ENCODE measurements around the gene TTC34.

Gene TTC34

DNA sequence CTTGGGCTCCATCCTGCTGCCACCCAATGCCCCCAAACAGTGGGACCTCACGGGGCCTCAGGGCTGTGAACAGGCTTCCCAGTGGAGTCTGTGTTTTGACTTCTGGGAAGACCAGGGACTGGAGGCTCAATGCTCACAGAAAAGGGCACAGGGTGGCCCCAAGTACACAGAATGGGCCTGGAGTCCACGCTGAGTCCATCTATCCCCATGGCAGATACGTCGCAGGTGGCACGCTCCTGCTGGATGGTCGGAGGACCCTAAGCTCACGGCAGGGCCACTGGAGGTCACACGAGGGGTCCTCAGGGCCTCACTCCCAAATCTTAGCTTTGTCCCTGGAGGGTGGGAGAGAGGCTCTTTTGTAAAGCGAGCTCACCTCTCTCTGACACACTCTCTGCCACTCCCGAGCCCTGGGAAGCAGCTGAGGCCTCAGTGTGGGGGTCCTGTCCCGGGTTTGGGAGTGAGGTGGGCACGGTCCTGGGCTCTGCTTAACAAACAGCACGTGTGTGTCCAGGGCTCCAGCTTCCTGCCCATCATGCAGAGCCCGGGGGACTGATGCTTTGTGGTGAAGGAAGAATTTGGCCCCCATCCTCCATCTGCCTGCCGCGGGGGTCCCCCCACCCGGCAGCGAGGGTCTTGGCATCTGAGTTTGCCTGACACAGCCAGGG lies 27.2 kb upstream of the TTC34 start:
- no peak for DNase-seq (ENCODE audit: low read depth)

DNA sequence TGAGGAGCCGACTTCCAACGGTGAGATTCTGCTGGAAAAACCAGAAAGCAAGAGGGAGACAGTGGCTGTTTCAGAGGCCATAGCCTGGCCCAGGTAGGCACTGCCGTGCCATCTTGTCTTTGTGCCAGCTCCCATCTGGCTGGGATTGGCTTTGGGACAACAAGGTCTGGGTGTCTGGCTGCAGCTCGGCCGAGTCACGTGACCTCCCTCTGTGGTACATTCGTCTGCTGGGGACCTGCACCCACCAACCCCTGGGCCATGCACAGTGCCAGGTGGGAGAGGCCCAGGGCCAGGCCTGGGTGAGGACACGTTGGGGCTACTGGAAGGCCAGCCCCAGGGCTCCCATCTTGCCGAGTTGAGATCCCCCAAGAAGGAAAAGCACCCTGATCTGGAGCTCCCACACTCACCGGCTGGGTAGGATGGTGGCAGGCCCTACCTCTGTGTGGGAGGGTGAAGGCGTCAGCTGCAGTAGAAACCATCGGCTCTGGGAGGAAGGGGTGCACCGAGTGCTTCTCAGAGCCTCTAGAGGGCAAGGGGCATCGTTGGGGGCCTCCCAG lies 25.3 kb upstream of the TTC34 start:
- no peak for DNase-seq (ENCODE audit: low read depth)

DNA sequence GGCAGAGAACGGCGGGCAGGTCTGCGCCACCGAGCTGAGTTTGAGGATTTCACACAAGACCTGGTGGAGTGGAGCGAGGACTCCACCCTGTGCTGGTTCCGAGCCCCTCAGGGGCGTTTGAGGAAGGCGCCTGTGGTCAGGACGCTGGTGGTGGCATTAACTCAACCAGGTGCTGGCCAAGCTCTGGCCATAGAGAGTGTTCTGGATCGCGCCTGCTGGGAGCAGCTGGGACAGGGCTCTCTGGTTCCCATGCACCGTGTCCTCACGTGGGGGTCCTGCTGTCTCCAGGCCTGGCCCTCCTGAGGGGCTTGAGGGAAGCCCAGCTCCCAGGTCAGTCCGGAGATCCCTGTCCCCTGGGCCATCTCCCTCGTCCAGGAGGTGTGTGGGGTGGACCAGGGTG lies 24.8 kb upstream of the TTC34 start:
- DNase-seq (ENCODE audit: low read depth), result no peak

DNA sequence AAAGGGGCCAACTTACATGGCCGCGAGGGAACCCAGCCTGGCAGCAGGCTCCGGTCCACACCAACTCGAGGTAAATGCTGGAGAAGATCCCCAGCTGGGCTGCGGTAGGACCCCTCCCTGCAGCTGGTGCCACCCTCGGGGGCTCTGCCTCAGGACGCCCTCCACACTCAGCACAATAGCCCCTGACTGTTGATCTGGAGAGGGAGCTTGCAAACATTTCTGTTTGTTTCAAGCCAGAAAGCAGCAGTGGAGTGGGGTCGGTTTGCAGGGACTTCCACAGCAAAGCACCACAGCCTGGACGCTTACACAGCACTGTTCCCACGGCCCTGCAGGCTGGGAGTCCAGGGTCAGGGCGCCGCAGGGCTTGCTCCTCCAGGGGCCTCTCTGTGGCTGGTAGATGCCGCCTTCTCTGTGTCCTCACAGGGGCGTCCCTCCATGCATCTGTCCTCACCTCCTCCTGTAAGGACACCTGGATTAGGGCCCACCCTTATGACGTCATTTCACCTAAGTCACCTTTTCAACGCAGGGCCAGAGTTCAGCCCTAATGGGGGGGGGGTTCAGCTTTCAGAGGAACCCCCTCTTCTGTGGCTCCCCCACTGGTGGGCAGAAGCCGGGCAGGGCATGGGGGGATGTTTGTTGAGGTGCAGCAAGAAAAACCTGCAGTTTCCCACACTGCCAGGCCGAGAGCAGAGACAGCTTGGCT lies 24.1 kb upstream of the TTC34 start:
- no peak for DNase-seq (ENCODE audit: low read depth)

DNA sequence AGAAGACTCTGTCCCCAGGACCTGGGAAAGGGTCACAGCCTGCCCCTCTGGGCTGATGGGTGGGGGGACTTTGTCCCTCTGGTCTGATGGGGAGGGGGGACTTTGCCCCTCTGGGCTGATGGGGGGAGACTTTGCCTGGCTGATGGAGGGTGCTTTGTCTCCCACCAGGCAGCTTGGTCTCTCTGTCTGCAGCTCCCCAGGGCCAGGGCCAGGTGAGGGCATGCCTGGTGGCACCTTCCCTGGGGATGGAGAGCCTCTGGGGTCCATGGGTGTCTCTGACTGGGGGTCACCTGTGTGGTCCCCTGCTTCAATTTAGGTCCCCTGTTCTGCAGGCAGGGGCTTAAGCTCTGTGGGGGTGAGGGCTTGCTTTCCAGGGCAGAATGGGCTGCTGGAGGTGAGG lies 23.5 kb upstream of the TTC34 start:
- DNase-seq (ENCODE audit: low read depth), result no peak

DNA sequence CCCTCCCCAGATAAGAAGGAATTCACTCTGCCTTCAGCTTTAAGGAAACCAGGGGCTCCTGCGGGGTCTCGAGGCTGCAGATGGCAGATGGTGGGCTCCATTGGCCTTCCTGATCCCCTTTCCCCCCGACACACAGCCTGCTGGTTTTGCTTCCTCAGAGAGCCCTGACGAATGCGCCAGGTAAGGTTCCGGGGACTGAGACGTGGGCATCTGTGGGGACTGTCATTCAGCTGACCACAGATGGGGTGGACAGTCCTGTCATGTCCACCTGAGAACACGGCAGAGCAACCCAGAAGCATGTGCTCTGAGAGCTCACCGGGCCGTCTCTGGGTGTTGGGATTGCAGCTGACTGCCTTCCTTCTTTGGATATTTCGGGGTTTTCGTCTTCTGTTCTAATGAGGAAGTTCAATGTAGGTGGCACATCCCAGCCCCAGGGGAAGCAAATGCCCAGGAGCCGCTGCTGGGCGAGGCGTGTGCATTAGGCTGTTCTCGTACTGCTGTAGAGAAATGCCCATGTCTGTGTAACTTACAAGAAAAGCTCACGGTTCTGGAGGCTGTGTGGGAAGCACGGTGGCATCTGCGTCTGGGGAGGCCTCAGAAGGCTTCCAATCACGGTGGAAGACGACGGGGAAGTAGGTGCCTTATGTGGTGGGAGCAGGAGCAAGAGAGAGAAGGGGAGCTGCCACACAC lies 22.6 kb upstream of the TTC34 start:
- DNase-seq (ENCODE audit: low read depth), result no peak

DNA sequence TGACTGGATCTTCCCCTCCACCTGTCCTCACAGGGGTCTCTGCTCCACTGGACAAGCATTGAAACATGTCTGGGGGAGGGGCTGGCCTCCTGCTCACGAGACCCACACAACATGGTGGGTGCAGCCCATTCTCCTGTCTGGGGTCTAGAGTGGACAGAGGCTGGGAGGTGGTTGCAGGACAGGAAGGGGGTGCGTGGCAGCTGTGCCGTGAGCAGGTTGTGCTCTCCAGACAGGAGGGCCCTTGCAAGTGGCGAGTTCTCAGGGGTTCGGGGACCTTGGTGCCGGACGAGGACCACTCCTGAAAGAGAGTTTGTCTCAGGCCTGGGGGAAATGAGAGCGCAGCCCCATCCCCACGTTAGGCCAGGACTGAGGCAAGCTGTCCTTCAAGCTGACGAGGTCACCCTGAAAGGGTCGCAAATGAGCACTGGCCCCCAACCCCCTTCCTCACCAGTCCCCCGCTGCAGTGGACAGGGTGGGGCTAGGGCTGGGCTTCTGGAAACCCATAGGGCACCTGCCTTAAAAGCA lies 21.2 kb upstream of the TTC34 start:
- no peak for DNase-seq (ENCODE audit: low read depth)

DNA sequence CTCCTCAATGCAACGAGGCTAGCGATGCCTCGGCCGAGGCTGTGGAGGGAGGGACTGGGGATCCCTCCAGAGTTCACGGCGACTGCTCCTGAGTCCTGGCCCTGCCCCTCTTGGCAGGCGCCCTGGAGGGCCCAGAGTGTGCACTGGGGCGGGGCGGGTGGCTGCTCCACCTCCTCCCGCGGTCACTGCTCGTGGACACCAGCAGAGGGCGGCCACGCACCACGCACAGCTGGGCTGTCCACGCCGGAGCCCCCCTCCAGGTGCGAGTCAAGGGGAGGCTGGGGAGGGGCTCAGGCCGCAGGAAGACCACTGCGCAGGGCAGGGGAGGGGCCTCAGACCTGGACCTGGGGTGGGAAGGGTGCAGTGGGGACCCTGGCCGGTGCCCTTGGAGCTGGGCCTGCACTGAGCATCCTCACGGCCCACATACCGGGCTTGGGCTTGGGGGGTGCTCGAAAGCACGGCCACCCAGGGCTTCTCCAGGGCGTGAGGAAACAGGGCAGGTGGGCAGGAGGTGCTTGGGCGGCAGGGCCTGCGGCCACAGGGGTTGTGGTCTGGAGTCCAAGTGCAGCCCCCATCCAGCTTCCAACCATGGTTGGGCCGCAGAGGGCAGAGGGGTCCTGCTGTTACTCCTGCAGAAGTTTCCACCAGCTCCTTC lies 20.6 kb upstream of the TTC34 start:
- DNase-seq (ENCODE audit: low read depth), result no peak

DNA sequence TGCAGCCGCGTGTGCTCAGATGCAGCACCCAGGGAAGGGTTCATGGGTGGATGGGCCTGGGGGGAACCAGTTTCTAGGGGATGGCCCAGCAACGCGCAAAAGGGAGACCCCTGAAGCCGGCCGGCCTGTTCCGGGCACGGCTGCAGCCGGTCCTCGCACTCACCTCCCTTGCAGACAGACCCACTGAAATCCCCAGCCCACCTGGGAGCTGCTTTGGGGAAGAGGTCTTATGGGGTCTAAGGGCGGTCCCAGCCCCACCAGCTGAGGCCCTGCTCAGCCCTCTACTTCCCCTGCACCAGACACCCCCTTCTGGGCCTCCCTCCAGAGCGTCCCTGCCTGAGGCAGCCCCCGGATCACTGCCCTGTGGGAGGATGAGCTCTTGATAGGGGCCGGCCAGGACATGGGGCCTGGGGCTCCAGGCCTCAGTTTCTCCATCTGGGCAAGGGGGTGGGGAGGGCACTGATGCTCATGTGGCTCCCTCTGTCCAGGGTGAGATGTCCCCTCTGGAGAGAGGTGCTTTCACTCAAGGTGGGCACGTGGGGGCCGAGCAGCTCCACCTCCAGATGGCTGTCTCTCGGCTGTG lies 20.0 kb upstream of the TTC34 start:
- DNase-seq (ENCODE audit: low read depth), result no peak

DNA sequence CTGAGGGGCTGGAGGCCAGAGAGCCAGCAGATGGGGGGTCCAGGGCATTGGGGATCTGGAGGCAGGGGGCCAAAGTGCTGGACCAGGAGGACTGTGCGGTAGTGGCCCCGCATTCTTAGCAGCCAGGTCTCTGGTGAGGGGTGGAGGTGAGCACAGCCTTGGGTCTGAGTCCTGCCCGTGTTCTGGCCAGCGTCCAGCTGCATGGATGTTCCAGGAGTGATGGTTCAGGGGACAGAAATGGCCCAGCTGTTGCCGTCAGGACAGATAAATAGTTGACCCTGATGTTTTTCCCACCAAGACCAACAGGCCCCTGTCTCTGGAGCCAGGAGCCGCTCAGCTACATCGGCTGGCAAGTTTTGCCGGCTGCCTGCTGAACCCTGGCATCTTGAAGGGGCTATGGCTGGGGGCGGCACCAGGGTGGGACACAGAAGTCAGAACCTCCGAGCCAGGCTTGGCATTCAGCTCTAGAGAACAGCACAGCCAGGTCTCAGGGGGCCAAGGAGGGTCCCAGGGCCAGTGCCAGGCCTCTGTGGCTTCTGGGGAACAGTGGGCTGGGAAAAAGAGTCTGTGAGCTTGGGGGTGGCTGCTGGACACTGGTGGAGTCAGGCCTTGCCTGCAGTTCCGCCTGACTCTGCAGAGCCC lies 19.4 kb upstream of the TTC34 start:
- no peak for DNase-seq (ENCODE audit: low read depth)

DNA sequence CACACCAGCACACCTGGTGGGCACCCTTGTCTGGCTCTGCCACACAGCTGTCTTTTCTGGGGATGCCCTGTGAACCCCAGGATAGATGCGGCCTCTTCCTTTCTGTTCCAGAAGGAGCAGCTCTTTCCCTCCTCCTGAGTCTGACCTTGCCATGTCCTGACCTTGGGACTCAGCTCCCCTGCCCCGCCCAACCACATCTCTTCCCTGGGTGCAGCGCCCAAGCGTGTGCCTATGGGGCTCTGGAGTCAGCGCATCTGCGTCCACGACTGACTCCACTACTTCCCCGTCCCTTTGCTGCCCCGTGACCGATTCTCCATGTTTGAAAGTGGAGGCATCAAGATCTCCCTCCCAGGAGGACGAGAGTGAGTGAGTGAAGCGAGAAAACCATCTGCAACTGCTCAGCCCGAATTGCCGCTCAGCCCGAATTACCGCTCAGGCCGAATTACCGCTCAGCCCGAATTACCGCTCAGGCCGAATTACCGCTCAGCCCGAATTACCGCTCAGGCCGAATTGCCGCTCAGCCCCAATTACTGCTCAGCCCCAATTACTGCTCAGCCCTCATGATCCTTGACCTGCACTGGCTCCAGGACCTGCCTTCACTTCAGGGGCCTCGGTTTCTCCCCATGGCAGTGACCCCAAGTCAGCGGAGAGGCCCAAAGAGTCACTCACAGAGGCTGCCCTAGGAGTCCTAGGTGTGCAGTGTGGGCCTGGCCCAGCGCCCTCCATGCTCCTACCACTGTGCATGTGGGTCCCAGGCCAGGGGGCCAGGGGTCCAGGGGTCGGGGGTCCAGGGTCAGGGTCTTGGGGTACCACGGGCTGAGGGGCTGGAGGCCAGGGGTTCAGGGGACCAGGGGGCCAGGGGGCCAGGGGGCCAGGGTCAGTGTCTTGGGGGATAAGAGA lies 18.6 kb upstream of the TTC34 start:
- DNase-seq (ENCODE audit: low read depth), result no peak

DNA sequence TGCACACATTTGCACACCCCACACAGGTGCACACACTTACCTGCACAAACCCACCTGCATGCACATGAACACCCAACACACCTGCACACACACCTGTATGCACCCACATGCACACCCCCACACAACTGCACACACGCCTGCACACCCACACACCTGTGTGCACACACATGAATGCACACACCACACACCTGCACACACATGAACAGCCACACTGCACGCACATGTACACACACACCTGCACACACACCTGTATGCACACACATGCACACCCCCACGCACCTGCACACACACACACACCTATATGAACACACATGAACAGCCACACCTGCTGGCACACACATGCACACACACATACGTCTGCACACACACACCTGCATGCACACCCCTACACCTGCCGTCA lies 17.9 kb upstream of the TTC34 start:
- no peak for DNase-seq (ENCODE audit: low read depth)

DNA sequence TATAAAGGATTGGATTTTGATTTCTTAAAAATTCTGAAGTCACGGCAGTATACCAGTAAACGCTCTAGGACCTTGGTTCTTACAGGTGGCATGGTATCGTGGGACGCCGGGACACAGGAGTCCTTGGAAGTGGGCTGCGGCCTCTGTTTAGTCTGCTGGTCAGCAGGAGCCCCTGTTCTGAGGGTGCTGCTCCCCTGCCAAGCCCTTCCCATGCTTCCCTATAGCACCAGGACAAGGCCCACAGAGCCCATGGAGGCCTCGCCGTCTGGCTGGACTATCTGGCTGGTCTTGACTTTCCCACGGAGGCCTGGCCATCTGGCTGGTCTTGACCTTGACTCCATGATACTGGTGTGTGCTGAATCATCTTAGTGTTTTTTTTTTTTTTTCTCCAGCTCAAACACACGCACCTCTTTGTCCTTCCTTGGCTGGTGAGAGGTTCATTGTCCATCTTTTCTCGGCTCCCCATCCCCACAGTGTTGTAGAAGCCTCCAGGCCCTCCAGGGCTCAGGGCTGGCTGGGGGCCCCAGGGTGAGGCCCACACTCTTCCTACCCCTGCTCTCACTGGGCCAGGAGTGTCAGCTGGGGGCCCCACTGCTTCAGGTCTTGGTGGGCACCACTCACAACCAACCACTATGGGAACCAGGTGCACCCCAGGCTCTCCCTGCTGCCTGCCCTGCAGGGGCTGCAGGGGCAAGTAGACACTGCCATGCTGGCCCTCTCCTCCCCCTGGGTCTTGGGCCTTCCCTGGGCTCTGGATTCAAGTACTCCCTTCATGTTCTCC lies 16.5 kb upstream of the TTC34 start:
- no peak for DNase-seq (ENCODE audit: low read depth)

DNA sequence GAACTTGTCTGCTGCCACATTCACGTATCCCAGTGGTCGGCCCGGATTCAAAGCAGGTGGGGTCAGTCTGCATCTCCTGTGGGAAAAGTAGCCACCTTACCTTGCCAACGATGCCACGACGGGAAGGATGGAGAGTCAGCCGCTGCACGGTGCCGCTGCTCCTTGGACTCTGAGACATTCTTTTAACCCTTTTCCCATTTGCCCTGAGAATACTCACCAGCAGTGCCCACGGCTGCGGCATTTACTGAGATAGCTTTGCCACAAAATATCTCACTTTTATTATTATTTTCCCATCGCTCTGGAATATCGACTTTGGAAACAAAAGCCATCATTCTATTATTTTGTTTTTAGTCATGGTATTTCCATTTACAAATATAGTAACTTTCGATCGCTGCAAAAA lies 15.3 kb upstream of the TTC34 start:
- DNase-seq (ENCODE audit: low read depth), result no peak

DNA sequence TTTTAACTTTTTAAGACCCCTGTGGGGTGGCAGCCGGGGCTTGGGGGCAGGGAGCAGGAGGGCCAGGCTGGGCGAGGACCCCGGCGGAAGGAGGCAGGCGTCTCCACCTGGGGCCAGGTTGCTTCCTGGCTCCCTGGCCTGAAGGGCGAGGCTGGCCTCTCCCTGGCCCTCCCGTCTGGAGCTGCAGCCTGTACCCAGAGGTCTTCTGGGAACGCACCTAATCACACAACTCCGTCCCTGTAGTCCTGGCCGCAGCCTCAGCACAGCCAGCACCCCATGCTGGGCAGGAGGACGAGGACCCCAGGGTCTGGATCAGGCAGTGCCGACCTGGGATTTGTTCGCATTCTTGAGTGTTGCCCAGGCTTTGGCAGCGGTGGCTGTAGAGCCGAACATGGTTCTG lies 14.1 kb upstream of the TTC34 start:
- no peak for DNase-seq (ENCODE audit: low read depth)

DNA sequence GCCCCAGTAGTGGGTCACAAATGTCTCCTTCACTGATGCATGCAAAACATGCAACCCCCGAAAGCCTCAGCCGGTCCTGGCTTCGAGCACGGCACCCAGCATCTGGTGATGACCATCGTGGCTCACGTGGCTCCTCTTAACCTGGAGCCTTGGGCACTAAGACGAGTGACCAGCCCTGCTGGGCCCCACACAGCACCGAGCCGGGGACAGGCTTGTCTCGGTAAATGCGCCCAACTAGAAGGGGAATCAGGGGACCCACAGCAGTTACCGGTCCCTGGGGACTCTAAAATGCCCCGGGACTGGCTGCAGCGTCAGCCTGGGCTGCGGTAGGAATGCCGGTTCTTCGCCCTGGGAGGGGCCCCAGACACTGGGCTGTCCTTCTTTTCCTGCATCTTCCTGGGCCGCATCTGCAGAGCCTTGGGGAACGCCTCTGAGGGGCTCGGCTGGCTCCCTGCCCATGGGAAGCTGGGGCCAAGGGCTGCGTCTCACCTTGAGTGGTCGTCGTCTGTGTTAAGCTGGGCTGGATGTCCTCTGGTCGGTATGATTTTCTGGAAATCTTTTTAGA lies 13.1 kb upstream of the TTC34 start:
- DNase-seq (ENCODE audit: low read depth), result no peak

DNA sequence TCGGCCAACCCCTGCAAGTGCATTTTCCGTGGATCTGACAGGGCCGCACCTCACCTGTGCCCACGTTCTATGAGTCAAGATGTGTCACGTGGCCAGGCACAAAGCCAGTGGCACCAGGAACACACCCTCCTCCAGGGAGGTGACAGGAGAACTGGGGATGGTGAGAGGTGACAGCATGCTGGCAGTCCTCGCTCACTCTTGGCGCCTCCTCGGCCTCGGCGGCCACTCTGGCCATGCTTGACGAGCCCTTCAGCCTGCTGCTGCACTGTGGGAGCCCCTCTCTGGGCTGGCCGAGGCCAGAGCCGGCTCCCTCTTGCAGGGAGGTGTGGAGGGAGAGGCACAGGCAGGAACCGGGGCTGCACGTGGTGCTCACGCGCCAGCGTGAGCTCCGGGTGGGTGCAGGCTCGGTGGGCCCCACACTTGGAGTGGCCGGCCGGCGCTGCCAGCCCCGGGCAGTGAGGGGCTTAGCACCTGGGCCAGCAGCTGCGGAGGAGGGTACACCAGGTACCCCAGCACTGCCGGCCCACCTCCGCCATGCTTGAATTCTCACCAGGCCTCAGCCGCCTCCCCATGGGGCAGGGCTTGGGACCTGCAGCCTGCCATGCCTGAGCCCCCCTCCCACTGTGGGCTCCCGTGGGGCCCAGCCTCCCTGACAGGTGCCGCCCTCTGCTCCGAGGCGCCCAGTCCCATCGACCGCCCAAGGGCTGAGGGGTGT lies 11.6 kb upstream of the TTC34 start:
- no peak for DNase-seq (ENCODE audit: low read depth)

DNA sequence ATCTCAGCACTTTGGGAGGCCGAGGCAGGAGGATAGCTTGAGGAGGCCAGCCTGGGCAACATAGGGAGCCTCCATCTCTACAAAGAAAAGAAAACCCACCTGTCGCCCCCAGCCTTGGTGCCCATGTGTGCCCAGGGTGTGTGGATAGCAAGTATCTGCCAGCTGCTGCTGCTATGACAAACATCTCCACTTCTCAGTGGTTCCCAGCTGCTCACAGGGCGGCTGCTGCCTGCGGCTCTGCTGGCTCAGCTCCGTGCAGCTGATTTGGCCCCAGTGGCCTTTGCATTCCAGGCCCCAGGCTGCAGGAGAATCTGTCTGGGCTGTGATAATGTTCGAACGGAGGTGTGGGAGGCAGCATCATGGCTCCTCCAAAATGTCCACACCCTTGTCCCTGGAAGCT lies 10.6 kb upstream of the TTC34 start:
- no peak for DNase-seq (ENCODE audit: low read depth)

DNA sequence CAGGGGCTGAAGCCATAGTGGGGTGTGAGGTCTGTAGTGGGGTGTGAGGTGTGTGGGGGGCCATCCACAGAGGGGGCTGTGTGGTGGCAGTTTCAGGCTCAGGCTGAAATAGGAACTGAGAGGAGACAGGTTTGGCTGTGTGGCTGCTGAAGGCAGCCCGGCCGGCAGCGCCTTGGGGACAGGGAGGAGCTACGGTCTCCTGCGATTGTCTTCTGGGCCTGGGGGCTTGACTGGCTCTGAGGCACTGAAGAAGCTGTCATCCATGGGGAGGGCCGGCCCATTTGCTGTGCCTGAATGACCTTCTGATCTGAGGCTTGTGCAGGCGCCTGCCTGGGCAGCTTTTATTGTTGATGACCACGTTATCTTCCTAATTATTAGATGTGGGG lies 10.0 kb upstream of the TTC34 start:
- DNase-seq (ENCODE audit: low read depth), result no peak
